Measurements from ENCODE around the gene CDC42EP2.

The CDC42EP2 gene

GRCh38 chr11:65297026-65297672 is 17.5 kb upstream of the CDC42EP2 start:
- no peaks in the 10 kb centered on the region for H3K9me3 ChIP-seq (ENCODE audit: control extremely low read depth in 1 of 5, control insufficient read depth in 4 of 5, insufficient read depth in 2 of 5, low read depth in 1 of 5, low read length in 4 of 5)
- CTCF ChIA-PET: interaction anchor here (1.2 to 3.9 kb wide), 5 partner anchors 10 to 33 kb away, joined by 4 to 17 read pairs (median 7); no protein-coding TSS in a partner anchor
- no peak overlapping the region for H3K4me3 ChIP-seq (ENCODE audit: control insufficient read depth in 1 of 7, extremely low read depth in 1 of 7, insufficient read depth in 4 of 7, low read depth in 2 of 7, low read length in 6 of 7)
- POLR2A ChIA-PET: no interaction called here
- peaks cover 10 to 77% (median 37%) of the 10 kb centered on the region in 4 experiments for H3K36me3 ChIP-seq (ENCODE audit: control insufficient read depth in 4 of 4, insufficient read depth in 4 of 4, low read length in 3 of 4)
- WGBS (ENCODE audit: insufficient coverage): 100% methylated on average over 2 of the region's 12 CpGs
- peaks cover 2 to 20% (median 16%) of the 10 kb centered on the region in 4 experiments for H3K4me1 ChIP-seq (ENCODE audit: control extremely low read depth in 1 of 4, control insufficient read depth in 4 of 4, insufficient read depth in 4 of 4, low read length in 3 of 4)
- no peak overlapping the region for H3K27ac ChIP-seq (ENCODE audit: insufficient read depth in 1 of 2, low read depth in 1 of 2, low read length in 2 of 2, poor library complexity in 1 of 2, severe bottlenecking in 2 of 2)
- no peak for DNase-seq
- no peaks in the 10 kb centered on the region for H3K27me3 ChIP-seq (replicated peaks in 2 of 5; ENCODE audit: control insufficient read depth in 4 of 5, insufficient read depth in 5 of 5, low read length in 4 of 5)

- ChIA-PET POLR2A (interaction anchor here (1.1 kb wide), 1 partner anchor 10 kb away, joined by 3 read pairs; no protein-coding TSS in a partner anchor), CTCF (interaction anchor here (0.8 to 1.7 kb wide), 6 partner anchors 9 to 39 kb away, joined by 3 to 7 read pairs (median 3); no protein-coding TSS in a partner anchor)
- Histone ChIP-seq H3K27me3 (replicated peaks in 2 of 5; ENCODE audit: control insufficient read depth in 4 of 5, insufficient read depth in 5 of 5, low read length in 4 of 5) (no peaks in the 10 kb centered on the region), H3K4me3 (ENCODE audit: control insufficient read depth in 1 of 7, extremely low read depth in 1 of 7, insufficient read depth in 4 of 7, low read depth in 2 of 7, low read length in 6 of 7) (no peak overlapping the region), H3K4me1 (ENCODE audit: control extremely low read depth in 1 of 4, control insufficient read depth in 4 of 4, insufficient read depth in 4 of 4, low read length in 3 of 4) (peaks cover 0 to 16% (median 11%) of the 10 kb centered on the region in 4 experiments), H3K27ac (ENCODE audit: insufficient read depth in 1 of 2, low read depth in 1 of 2, low read length in 2 of 2, poor library complexity in 1 of 2, severe bottlenecking in 2 of 2) (no peak overlapping the region), H3K9me3 (ENCODE audit: control extremely low read depth in 1 of 5, control insufficient read depth in 4 of 5, insufficient read depth in 2 of 5, low read depth in 1 of 5, low read length in 4 of 5) (no peaks in the 10 kb centered on the region), H3K36me3 (ENCODE audit: control insufficient read depth in 4 of 4, insufficient read depth in 4 of 4, low read length in 3 of 4) (peaks cover 10 to 67% (median 39%) of the 10 kb centered on the region in 4 experiments)
- WGBS (ENCODE audit: insufficient coverage): 96% methylated on average over 8 of the region's 8 CpGs
- DNase-seq: no peak
These were observed 16.5 kb upstream of the CDC42EP2 start for GRCh38 chr11:65298131-65298535.

- Histone ChIP-seq H3K36me3 (ENCODE audit: control insufficient read depth in 4 of 4, insufficient read depth in 4 of 4, low read length in 3 of 4) (peaks cover 10 to 66% (median 37%) of the 10 kb centered on the region in 4 experiments), H3K27me3 (replicated peaks in 2 of 5; ENCODE audit: control insufficient read depth in 4 of 5, insufficient read depth in 5 of 5, low read length in 4 of 5) (no peaks in the 10 kb centered on the region), H3K4me3 (ENCODE audit: control insufficient read depth in 1 of 7, extremely low read depth in 1 of 7, insufficient read depth in 4 of 7, low read depth in 2 of 7, low read length in 6 of 7) (no peak overlapping the region), H3K9me3 (ENCODE audit: control extremely low read depth in 1 of 5, control insufficient read depth in 4 of 5, insufficient read depth in 2 of 5, low read depth in 1 of 5, low read length in 4 of 5) (no peaks in the 10 kb centered on the region), H3K27ac (ENCODE audit: insufficient read depth in 1 of 2, low read depth in 1 of 2, low read length in 2 of 2, poor library complexity in 1 of 2, severe bottlenecking in 2 of 2) (no peak overlapping the region), H3K4me1 (ENCODE audit: control extremely low read depth in 1 of 4, control insufficient read depth in 4 of 4, insufficient read depth in 4 of 4, low read length in 3 of 4) (peaks cover 0 to 14% (median 10%) of the 10 kb centered on the region in 4 experiments)
- ChIA-PET POLR2A (interaction anchor here (1.1 kb wide), 1 partner anchor 9 kb away, joined by 3 read pairs; no protein-coding TSS in a partner anchor), CTCF (interaction anchor here (0.8 to 1.7 kb wide), 6 partner anchors 9 to 40 kb away, joined by 3 to 7 read pairs (median 3); no protein-coding TSS in a partner anchor)
- DNase-seq: no peak
- 93% methylated on average over 11 of the region's 12 CpGs for WGBS (ENCODE audit: insufficient coverage)
These were observed 15.9 kb upstream of the CDC42EP2 start for GRCh38 chr11:65298655-65299179.

GRCh38 chr11:65300621-65301275 is 13.9 kb upstream of the CDC42EP2 start:
- Histone ChIP-seq H3K4me3 (ENCODE audit: control insufficient read depth in 1 of 7, extremely low read depth in 1 of 7, insufficient read depth in 4 of 7, low read depth in 2 of 7, low read length in 6 of 7) (no peak overlapping the region), H3K36me3 (ENCODE audit: control insufficient read depth in 4 of 4, insufficient read depth in 4 of 4, low read length in 3 of 4) (peaks cover 5 to 59% (median 21%) of the 10 kb centered on the region in 4 experiments), H3K4me1 (ENCODE audit: control extremely low read depth in 1 of 4, control insufficient read depth in 4 of 4, insufficient read depth in 4 of 4, low read length in 3 of 4) (peaks cover 0 to 14% (median 10%) of the 10 kb centered on the region in 4 experiments), H3K27ac (ENCODE audit: insufficient read depth in 1 of 2, low read depth in 1 of 2, low read length in 2 of 2, poor library complexity in 1 of 2, severe bottlenecking in 2 of 2) (no peak overlapping the region), H3K27me3 (replicated peaks in 2 of 5; ENCODE audit: control insufficient read depth in 4 of 5, insufficient read depth in 5 of 5, low read length in 4 of 5) (no peaks in the 10 kb centered on the region), H3K9me3 (ENCODE audit: control extremely low read depth in 1 of 5, control insufficient read depth in 4 of 5, insufficient read depth in 2 of 5, low read depth in 1 of 5, low read length in 4 of 5) (no peaks in the 10 kb centered on the region)
- 97% methylated on average over 16 of the region's 17 CpGs for WGBS (ENCODE audit: insufficient coverage)
- CTCF ChIA-PET: no interaction called here
- POLR2A ChIA-PET: no interaction called here
- DNase-seq: no peak

GRCh38 chr11:65301491-65302329 is 13.0 kb upstream of the CDC42EP2 start:
- POLR2A ChIA-PET: interaction anchor here (1.0 kb wide), 1 partner anchor 10 kb away, joined by 3 read pairs; no protein-coding TSS in a partner anchor

GRCh38 chr11:65303555-65303954 is 11.1 kb upstream of the CDC42EP2 start:
- no peak overlapping the region for H3K27ac ChIP-seq (ENCODE audit: insufficient read depth in 1 of 2, low read depth in 1 of 2, low read length in 2 of 2, poor library complexity in 1 of 2, severe bottlenecking in 2 of 2)
- H3K27me3 ChIP-seq (replicated peaks in 2 of 5; ENCODE audit: control insufficient read depth in 4 of 5, insufficient read depth in 5 of 5, low read length in 4 of 5): no peaks in the 10 kb centered on the region
- no peak for DNase-seq
- no peaks in the 10 kb centered on the region for H3K9me3 ChIP-seq (ENCODE audit: control extremely low read depth in 1 of 5, control insufficient read depth in 4 of 5, insufficient read depth in 2 of 5, low read depth in 1 of 5, low read length in 4 of 5)
- H3K4me3 ChIP-seq (ENCODE audit: control insufficient read depth in 1 of 7, extremely low read depth in 1 of 7, insufficient read depth in 4 of 7, low read depth in 2 of 7, low read length in 6 of 7): no peak overlapping the region
- ChIA-PET POLR2A (no interaction called here), CTCF (interaction anchor here (1.0 to 3.0 kb wide), 4 partner anchors 9 to 26 kb away, joined by 3 to 12 read pairs (median 6); partner anchors contain the start of gene CDC42EP2)
- H3K4me1 ChIP-seq (ENCODE audit: control extremely low read depth in 1 of 4, control insufficient read depth in 4 of 4, insufficient read depth in 4 of 4, low read length in 3 of 4): peaks cover 0 to 20% (median 16%) of the 10 kb centered on the region in 4 experiments
- WGBS (ENCODE audit: insufficient coverage): 96% methylated on average over 2 of the region's 3 CpGs
- peaks cover 0 to 33% (median 4%) of the 10 kb centered on the region in 4 experiments for H3K36me3 ChIP-seq (ENCODE audit: control insufficient read depth in 4 of 4, insufficient read depth in 4 of 4, low read length in 3 of 4)

More at GRCh38 chr11:65301491-65302329, 13.0 kb upstream of the CDC42EP2 start:
- DNase-seq: peak in 2 of 3 donors; percentile 34 to 41
- Histone ChIP-seq H3K4me1 (ENCODE audit: control extremely low read depth in 1 of 4, control insufficient read depth in 4 of 4, insufficient read depth in 4 of 4, low read length in 3 of 4) (peaks cover 0 to 14% (median 10%) of the 10 kb centered on the region in 4 experiments), H3K9me3 (ENCODE audit: control extremely low read depth in 1 of 5, control insufficient read depth in 4 of 5, insufficient read depth in 2 of 5, low read depth in 1 of 5, low read length in 4 of 5) (no peaks in the 10 kb centered on the region), H3K27ac (ENCODE audit: insufficient read depth in 1 of 2, low read depth in 1 of 2, low read length in 2 of 2, poor library complexity in 1 of 2, severe bottlenecking in 2 of 2) (peak overlapping the region in 1 of 2 experiments; percentile 34), H3K4me3 (ENCODE audit: control insufficient read depth in 1 of 7, extremely low read depth in 1 of 7, insufficient read depth in 4 of 7, low read depth in 2 of 7, low read length in 6 of 7) (peak overlapping the region in 2 of 7 experiments; percentile 32 to 48), H3K36me3 (ENCODE audit: control insufficient read depth in 4 of 4, insufficient read depth in 4 of 4, low read length in 3 of 4) (peaks cover 0 to 49% (median 13%) of the 10 kb centered on the region in 4 experiments), H3K27me3 (replicated peaks in 2 of 5; ENCODE audit: control insufficient read depth in 4 of 5, insufficient read depth in 5 of 5, low read length in 4 of 5) (no peaks in the 10 kb centered on the region)
- CTCF ChIA-PET: interaction anchor here (0.7 to 3.0 kb wide), 4 partner anchors 13 to 28 kb away, joined by 3 to 12 read pairs (median 6); partner anchors contain the start of gene CDC42EP2
- WGBS (ENCODE audit: insufficient coverage): 54% methylated on average over 12 of the region's 12 CpGs
